Stimulated activated CD8-positive, alpha-beta memory T cell treated with anti-CD3 and anti-CD28 coated beads, Interleukin-2, amount 100 ng/mL, for 1 hour (primary cell): ENCODE results near the gene CABCOCO1.

Source experiments
- DNase-seq, 2 donors: peaks; one replicate each; pipeline ENCODE4 v3.0.0-alpha.2; 2020; ENCODE audit warnings: low read depth in 2 of 2

Gene CABCOCO1

GRCh38 chr10:61662794-61663259 lies at the start of gene CABCOCO1:
TSS of gene CABCOCO1 (plus strand) at chr10:61662929. CDS start at chr10:61662973, 44 bp downstream.
- DNase-seq, result no peak

- DNase-seq, result no peak
Measured at GRCh38 chr10:61613665-61614064, 49.1 kb upstream of the CABCOCO1 start.

- no peak for DNase-seq
Measured at GRCh38 chr10:61616611-61617010, 46.1 kb upstream of the CABCOCO1 start.

- no peak for DNase-seq
Measured at GRCh38 chr10:61617180-61617579, 45.5 kb upstream of the CABCOCO1 start.

- DNase-seq, result no peak
Measured at GRCh38 chr10:61617586-61617985, 45.1 kb upstream of the CABCOCO1 start.

- no peak for DNase-seq
Measured at GRCh38 chr10:61618388-61618961, 44.3 kb upstream of the CABCOCO1 start.

- DNase-seq, result no peak
Measured at GRCh38 chr10:61620506-61620905, 42.2 kb upstream of the CABCOCO1 start.

GRCh38 chr10:61621605-61622051 lies 41.1 kb upstream of the CABCOCO1 start:
- DNase-seq, result no peak

GRCh38 chr10:61623161-61623560 lies 39.6 kb upstream of the CABCOCO1 start:
- DNase-seq, result no peak

GRCh38 chr10:61626209-61626608 lies 36.5 kb upstream of the CABCOCO1 start:
- no peak for DNase-seq

- no peak for DNase-seq
Measured at GRCh38 chr10:61627266-61627665, 35.5 kb upstream of the CABCOCO1 start.

GRCh38 chr10:61628151-61628874 lies 34.4 kb upstream of the CABCOCO1 start:
- no peak for DNase-seq

GRCh38 chr10:61628875-61629513 lies 33.7 kb upstream of the CABCOCO1 start:
- DNase-seq, result no peak

GRCh38 chr10:61629576-61629975 lies 33.2 kb upstream of the CABCOCO1 start:
- DNase-seq, result no peak

- no peak for DNase-seq
Measured at GRCh38 chr10:61632057-61632670, 30.6 kb upstream of the CABCOCO1 start.

- DNase-seq, result no peak
Measured at GRCh38 chr10:61633665-61634064, 29.1 kb upstream of the CABCOCO1 start.

- no peak for DNase-seq
Measured at GRCh38 chr10:61634746-61635145, 28.0 kb upstream of the CABCOCO1 start.

- no peak for DNase-seq
Measured at GRCh38 chr10:61635471-61635870, 27.3 kb upstream of the CABCOCO1 start.

GRCh38 chr10:61635932-61636331 lies 26.8 kb upstream of the CABCOCO1 start:
- DNase-seq, result no peak

- no peak for DNase-seq
Measured at GRCh38 chr10:61639952-61640351, 22.8 kb upstream of the CABCOCO1 start.

- DNase-seq, result no peak
Measured at GRCh38 chr10:61640856-61641255, 21.9 kb upstream of the CABCOCO1 start.

GRCh38 chr10:61642150-61642571 lies 20.6 kb upstream of the CABCOCO1 start:
- no peak for DNase-seq
